Left lobe of liver (tissue), 2 donors: ENCODE data around the gene SOX1. TPM values are rescaled to one million over a fixed set of nuclear protein-coding genes. Genes with fewer than 3 reads are reported as not detected.
A peak's percentile ranks its signal among the peaks of the same experiment; 100 is the strongest.

Experiments
- ATAC-seq: fragments of 200-7000 bp; cut with Tn5 transposase; one replicate; pipeline ENCODE4 v1.9.1; 2020; ENCODE audit warnings: mild to moderate bottlenecking, moderate library complexity
- DNase-seq: peaks from one replicate; pipeline ENCODE4 v3.0.0-alpha.2; 2020; ENCODE audit warnings: low spot score
- total RNA-seq: library from RNA; stranded (reverse); gene quantifications from one replicate; pipeline ENCODE4 v1.2.1, GENCODE V29; 2021
- donor health status: DM: no; HTN: no; CAD: no; lungs with moderate emphysema.
- donor health status: DM: no; HTN: yes; CAD: no.

SOX1 gene
- total RNA-seq, 1 donor from 2014 or later = not detected

- DNase-seq = no peak
- no peak for ATAC-seq
These were observed 5.0 kb downstream of the SOX1 start for GRCh38 chr13:112071723-112072533.

DNA sequence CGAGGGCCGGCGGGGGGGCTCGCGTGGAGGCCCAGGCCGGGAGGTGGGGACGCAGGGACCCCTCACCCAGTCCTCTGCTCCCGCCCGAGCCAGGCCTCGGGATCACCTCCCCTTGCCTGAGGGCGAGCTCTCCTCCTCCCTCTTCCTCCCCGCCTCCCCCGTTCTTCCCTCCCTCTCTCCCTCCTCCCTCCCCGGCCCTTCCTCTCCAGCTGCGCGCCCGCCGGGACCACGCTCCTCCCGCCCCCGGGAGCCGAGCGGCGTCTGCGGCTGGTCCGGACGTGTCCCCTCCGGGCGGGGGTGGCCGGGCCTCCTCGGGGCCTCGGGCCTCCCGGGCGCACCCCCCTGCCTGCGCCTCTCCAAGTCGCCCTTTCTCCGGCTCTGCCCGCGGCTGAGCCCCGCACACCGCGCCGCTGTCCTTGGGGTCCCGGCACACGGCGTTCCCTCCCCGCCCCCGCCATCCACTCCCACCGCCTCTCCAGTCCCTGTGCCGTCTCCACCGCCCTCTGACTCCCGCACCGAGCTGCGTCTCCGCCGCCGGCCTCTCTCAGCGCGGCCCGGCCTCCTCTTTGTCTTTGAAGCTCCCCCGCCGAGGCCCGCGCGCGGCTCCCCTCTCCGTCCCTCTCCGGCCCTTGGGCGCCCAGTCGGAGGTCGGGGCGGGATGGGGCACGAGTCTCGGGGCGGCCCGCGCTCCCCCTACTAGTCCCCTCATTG lies 5.7 kb downstream of the SOX1 start:
- ATAC-seq = no peak

DNA sequence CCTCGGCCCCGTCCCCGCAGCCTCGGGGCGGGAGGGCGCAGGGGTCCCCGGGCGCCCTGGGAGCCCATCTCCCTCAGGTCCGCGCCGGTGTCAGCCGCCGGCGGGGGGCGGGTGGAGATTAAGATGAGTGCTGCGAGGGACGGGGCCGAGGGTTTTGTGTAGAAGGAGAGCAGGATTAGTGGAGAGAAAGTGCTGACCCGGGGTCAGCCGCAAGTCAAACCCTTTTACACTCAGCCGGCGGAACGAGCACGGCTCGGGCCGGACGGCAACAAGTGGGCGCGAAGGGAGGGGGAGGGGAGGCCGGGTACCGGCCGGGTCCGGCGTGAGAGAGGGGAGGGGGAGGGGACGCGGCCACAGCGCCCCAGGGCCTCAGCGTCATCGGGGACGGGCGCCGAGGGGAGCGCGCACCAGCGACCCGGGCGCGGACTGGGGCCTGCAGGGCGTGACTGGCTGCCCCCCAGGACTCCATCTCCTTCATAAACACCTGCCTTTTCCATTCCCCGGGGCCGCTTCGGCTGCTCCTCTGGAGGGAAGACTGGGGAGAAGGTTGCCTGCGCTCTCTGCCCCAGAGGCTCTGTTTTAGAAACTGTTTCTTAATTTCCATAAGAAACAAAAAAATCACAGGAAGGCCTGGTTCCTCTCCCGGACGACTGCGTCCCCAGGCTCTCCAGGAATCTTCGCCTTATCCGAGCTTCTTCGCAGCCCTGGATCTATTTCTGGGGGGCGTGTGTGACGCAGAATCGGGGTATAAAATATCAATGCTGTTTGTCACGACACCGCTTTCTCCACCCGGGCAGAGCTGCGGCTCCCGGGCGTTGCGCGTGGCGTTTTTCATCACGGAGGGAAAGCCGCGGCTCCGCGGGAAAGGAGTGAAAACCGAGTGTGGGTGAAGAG lies 6.5 kb downstream of the SOX1 start:
- no peak for ATAC-seq

More for the DNA sequence above, 5.7 kb downstream of the SOX1 start:
- no peak for DNase-seq

DNA sequence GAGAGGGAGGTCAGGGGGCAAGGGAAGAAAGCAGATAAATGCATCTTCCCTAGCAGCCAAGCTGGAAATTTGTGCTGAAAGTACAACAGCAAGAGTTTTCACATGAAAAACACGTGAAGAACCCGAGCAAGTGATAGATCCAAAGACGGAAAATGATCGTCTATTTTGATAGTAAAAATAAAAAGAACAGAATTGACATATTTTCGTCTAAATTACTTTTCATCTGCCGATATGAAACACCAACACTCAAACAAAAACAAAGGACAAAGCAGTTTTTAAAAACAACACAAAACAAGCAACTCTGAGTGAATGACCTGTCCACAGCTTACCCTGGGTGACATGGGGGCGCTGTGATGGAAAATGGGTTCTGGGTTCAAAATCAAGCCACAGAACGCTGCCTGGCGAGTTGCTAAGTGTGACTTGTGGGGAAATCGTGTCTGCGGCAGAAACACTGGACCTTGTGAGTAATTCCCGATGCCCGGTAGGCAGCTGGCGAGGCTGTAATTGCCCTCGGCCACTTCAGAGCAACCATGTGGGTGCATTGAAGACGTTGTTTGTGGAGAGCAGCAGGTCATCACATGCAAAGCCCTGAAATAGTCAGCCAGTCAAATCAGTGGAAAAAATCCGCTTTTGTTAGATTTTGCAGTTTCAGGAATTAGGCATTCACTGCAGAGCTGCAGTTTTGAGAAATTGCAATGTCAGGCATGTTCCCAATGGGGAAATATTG lies 7.4 kb downstream of the SOX1 start:
- no peak for DNase-seq
- no peak for ATAC-seq

More for the DNA sequence above, 6.5 kb downstream of the SOX1 start:
- no peak for DNase-seq

- no peak for ATAC-seq
- no peak for DNase-seq
These were observed 10.8 kb downstream of the SOX1 start for GRCh38 chr13:112077729-112078128.

DNA sequence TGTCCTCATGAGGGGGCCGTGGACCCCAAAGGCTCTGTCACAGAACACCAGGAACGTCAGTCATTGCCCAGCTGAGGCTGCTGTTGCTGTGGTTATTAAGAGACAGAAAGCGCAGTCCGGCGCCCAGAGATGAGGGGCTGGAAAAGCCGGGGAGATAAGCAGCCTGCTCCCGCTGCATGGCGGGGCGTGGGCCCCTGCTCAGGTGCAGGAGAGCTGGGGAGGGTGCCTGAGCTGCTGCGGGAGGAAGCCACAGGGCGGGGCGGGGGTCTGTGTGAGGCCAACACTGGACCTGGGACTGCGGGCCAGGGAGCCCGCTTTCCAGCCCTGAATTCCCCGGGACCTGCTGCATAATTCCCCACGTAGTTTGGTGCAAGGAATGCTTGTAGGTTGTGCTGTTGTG lies 11.3 kb downstream of the SOX1 start:
- DNase-seq (no peak), ATAC-seq (no peak)

DNA sequence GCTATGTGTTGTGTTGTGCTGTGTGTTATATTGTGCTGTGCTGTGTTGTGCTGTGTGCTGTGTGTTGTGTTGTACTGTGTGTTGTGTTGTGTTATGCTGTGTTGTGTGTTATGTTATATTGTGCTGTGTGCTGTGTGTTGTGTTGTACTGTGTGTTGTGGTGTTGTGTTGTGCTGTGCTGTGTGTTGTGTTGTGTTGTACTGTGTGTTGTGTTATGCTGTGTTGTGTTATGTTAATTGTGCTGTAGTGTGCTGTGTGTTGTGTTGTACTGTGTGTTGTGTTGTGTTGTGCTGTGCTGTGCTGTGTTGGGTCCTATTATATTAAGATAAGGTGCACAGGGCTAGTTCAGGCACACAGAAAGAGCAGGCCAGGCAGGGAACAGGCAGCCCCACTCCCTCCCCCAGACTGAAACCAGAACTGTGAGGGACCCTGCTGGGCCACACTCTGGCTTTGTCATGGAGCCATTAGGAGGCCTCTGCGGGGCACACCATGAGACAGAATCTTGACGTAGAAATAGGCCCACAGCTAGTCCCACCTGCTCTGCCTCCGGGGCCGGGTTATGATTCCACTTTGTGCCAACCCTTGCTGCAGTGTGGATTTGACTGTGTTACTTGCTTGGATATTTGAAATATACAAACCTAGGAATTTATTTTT lies 12.1 kb downstream of the SOX1 start:
- ATAC-seq (no peak), DNase-seq (no peak)

DNA sequence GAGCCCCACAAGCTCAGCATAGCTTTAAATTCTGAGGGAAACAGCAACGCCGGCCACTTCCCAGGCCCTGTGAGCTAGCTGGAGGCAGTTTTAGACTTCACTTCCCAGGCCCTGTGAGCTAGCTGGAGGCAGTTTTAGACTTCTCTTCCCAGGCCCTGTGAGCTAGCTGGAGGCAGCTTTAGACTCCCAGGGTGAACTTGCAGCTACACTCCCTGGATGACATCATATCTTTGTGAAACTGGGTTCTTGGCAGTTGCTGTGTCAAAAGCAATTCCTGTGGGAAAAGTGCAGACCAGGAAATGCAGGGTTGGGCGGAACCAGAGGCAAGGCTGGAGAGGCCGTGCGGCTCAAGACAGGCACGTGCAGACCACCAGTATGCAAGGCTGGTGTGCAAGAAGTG lies 12.7 kb downstream of the SOX1 start:
- DNase-seq = no peak
- ATAC-seq = no peak

DNA sequence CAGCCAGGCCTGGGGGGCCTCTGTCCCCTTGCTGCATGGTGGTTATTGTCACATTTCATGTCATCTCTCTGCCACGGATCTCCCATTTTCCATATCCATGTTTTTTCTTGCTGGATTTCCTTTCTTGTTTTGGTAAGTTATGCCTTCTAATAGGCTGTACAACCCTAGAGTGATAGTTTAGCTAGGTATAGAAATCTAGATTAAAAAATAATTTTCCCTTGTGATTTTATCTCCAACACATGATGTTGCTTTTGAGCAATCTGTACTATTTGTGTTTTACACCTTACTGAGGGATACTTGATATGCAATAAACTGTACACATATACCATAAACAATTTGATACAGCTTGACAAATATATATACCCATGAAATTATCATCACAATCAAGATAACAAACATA lies 17.0 kb downstream of the SOX1 start:
- DNase-seq (no peak), ATAC-seq (no peak)

GRCh38 chr13:112092453-112092852 lies 25.5 kb downstream of the SOX1 start:
- DNase-seq = no peak
- ATAC-seq = no peak

DNA sequence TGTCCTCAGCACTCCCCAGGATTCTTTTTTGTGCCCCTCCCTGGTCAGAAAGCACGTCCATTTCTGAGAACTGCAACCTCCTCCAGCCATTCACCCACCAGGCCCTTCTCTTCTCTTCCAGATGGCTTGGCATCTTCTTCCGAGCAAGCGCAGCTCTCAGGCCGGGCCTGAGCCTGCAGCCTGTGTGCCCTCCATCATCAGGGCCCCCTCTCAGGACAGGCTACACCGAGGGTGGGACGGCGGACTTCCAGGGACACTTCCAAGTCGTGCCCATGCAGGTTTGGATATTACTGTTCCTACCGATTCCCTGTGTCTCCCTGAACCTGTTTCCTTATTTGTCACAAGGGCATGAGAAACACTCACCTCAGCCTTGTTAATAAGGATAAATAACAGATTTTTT lies 28.4 kb downstream of the SOX1 start:
- ATAC-seq = no peak

GRCh38 chr13:112096959-112097358 lies 30.0 kb downstream of the SOX1 start:
- DNase-seq = no peak
- no peak for ATAC-seq

More for the DNA sequence above, 28.4 kb downstream of the SOX1 start:
- no peak for DNase-seq

- DNase-seq = no peak
- ATAC-seq = no peak
These were observed 30.8 kb downstream of the SOX1 start for GRCh38 chr13:112097770-112098169.

DNA sequence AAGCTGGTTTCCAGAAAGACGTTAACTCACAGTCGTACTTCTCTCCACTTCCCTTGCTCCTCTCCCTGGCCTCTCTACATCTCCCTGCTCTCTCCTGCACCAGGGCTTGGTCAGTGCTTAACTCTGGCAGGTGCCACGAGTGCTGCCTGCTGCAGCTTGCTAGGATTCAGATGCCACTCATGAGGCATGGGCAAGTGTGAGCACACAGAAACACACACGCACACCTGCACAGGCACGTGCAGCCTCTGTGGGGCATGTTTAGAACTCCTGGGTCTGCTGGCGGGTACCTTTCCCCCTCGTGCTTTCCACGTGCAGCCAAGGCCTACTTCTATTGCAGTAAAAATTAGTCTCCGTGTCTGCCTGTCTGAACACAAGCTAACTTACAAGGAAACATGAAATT lies 31.8 kb downstream of the SOX1 start:
- ATAC-seq (no peak), DNase-seq (no peak)

- DNase-seq = no peak
- no peak for ATAC-seq
These were observed 34.5 kb downstream of the SOX1 start for GRCh38 chr13:112101360-112101930.

GRCh38 chr13:112102243-112102642 lies 35.3 kb downstream of the SOX1 start:
- ATAC-seq (peak; percentile 83), DNase-seq (no peak)

DNA sequence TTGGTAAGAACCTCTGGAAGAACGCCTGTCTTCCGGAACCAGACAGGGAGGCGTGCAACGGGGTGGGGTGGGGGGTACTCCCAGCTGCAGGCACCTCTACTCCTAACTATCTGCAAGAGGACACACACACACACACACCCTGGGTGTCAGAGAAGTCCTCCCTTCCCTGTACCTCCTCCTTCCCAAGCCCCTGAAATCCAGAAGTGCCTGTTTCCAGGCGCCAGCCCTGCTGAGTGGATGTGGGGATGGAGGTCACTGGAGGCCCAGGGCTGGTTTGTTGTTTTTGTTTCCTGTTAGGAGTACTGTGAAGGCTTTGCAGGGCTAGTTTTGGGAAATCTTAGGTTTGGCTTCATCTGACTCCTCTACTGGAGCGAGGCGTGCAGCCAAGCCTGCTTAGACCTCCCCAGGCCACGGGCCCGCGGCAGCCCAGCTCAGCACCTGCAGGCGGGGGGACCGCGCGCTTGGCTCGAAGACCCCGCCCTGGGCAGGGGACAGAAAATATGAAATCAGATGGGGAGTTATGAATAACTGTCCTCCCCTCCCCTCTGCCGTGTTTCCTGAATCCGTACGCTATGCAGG lies 36.4 kb downstream of the SOX1 start:
- ATAC-seq = no peak
- no peak for DNase-seq

DNA sequence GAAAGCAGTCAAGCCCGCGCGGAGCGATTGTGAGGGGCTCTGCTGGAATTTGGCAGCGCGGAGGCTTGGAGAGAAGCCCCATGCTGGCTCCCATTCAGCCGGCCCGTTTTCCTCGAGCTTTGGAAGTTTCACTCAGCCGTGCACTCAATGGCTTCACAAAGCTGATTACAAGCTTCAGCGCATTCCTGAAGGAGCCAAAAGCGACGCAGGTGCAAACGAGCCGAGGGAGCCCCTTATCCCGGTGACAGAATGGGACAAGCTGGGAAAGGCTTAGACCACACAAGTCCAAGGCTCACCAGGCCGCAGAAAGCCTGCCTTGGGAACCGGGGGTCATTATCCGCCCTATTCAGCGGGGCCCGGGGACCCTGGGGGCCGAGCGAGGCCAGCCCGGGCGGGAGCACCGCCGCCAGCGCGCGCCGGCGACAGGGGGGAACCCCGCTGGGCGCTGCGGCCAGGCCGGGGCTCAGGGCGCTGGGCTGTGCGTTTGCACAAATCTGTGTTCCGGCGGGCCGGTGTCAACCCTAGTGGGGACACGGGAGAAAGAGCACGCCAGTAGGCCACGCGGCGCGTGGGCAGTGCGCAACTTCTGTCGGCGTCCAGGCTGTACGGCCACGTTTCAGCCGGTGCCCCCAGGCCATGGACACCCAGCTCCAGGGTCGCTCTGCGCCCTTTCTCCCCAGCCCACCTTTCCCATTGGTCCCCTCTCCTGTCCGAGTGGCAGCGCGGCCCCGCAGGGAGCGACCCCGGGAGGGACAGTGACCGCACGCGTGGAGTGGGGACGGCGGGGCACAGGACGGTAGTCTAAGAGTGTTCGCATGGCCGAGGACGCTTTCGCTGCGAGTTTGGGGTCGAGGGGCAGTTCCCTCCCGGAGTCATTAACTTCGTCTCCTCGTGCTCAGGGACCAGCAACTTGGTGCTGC lies 37.3 kb downstream of the SOX1 start:
- DNase-seq (no peak), ATAC-seq (peak; percentile 32)
